K562 (cell line): ENCODE data around the gene UROD. TPM values are rescaled to one million over a fixed set of nuclear protein-coding genes. Genes with fewer than 3 reads are reported as not detected.

Experiments
- ATF7 ChIP-seq: fragments of 450-650 bp; IDR thresholded peaks from 2 replicates; pipeline ENCODE4 v1.7.1; 2014; ENCODE audit warnings: mild to moderate bottlenecking, moderate library complexity
- DACH1 ChIP-seq: fragments of 450-650 bp; IDR thresholded peaks from 2 replicates; pipeline ENCODE4 v1.6.1; 2018; ENCODE audit not compliant: partially characterized antibody
- ERF ChIP-seq: fragments of 450-650 bp; formaldehyde crosslinking; IDR thresholded peaks from 2 replicates; pipeline ENCODE4 v1.4.0; 2020; ENCODE audit warnings: mild to moderate bottlenecking, mixed read lengths
- HCFC1 ChIP-seq: IDR thresholded peaks from 2 replicates; pipeline ENCODE4 v1.6.1; 2012; ENCODE audit warnings: low read depth, low read length, improper control_type of control experiment
- HNRNPLL ChIP-seq: fragments of 200-400 bp; formaldehyde crosslinking; IDR thresholded peaks from 2 replicates; pipeline ENCODE4 v1.6.1; 2017; ENCODE audit warnings: low read length, low read depth, mild to moderate bottlenecking; ENCODE audit not compliant: poor library complexity, severe bottlenecking
- MYC ChIP-seq, 2 experiments: fragments of 250-450 bp in 1 of 2; sonication (Bioruptor Pico) in 1 of 2; IDR thresholded peaks; 2 replicates each; pipeline versions ENCODE4 v1.5.1 to v1.6.1; 2012 to 2021; ENCODE audit warnings: low read depth in 2 of 2, borderline replicate concordance in 1 of 2, improper control_type of control experiment in 1 of 2, low read length in 1 of 2, mild to moderate bottlenecking in 1 of 2, moderate library complexity in 1 of 2
- NFRKB ChIP-seq: fragments of 450-650 bp; IDR thresholded peaks from 2 replicates; pipeline ENCODE4 v1.6.1; 2016; ENCODE audit warnings: low read depth
- POLR3A ChIP-seq: IDR thresholded peaks from 2 replicates; pipeline ENCODE4 v1.6.1; 2011; ENCODE audit warnings: borderline replicate concordance, mild to moderate bottlenecking, moderate library complexity; ENCODE audit not compliant: insufficient read length, insufficient read depth; ENCODE audit errors: extremely low read depth
- SIX5 ChIP-seq, 2 experiments: IDR thresholded peaks; 2 replicates each; pipeline ENCODE4 v1.6.1; 2011; ENCODE audit warnings: low read length in 2 of 2, borderline replicate concordance in 1 of 2, low read depth in 1 of 2, mild to moderate bottlenecking in 1 of 2, moderate library complexity in 1 of 2; ENCODE audit not compliant: insufficient read depth in 1 of 2
- SOX6 ChIP-seq: fragments of 450-650 bp; IDR thresholded peaks from 2 replicates; pipeline ENCODE4 v1.6.1; 2014; ENCODE audit warnings: mild to moderate bottlenecking
- SRSF1 ChIP-seq: fragments of 200-400 bp; formaldehyde crosslinking; IDR thresholded peaks from 2 replicates; pipeline ENCODE4 v1.6.1; 2017; ENCODE audit warnings: mild to moderate bottlenecking, low read depth, low read length, moderate library complexity
- SUPT5H ChIP-seq: fragments of 450-650 bp; IDR thresholded peaks from 2 replicates; pipeline ENCODE4 v1.6.1; 2016
- TGIF2 ChIP-seq: sonication (generic); formaldehyde crosslinking; IDR thresholded peaks from 2 replicates; pipeline ENCODE4 v1.8.1; 2022; ENCODE audit warnings: mild to moderate bottlenecking, missing genetic modification reagents, moderate library complexity
- U2AF1 ChIP-seq: fragments of 200-400 bp; formaldehyde crosslinking; optimal IDR thresholded peaks from 2 replicates; pipeline ENCODE3; 2017; ENCODE audit warnings: mild to moderate bottlenecking, low read depth, low read length, moderate library complexity
- ZC3H11A ChIP-seq: IDR thresholded peaks from 2 replicates; pipeline ENCODE4 v1.6.1; 2012; ENCODE audit warnings: low read depth, low read length, improper control_type of control experiment
- ZNF263 ChIP-seq: sonication (generic); formaldehyde crosslinking; IDR thresholded peaks from 2 replicates; pipeline ENCODE4 v1.8.0; 2022; ENCODE audit warnings: mild to moderate bottlenecking, missing genetic modification reagents, borderline replicate concordance
- ZNF551 ChIP-seq: fragments of 250-450 bp; sonication (Bioruptor Pico); IDR thresholded peaks from 2 replicates; pipeline ENCODE4 v1.5.0; 2021; ENCODE audit warnings: mild to moderate bottlenecking, moderate library complexity
- ZNF766 ChIP-seq: fragments of 200-800 bp; sonication (Bioruptor generic); conservative IDR thresholded peaks from 2 replicates; pipeline ENCODE4 v1.6.1; 2016; ENCODE audit warnings: missing genetic modification characterization, missing compliant biosample characterization
- ZNF77 ChIP-seq: fragments of 250-450 bp; sonication (Bioruptor Pico); IDR thresholded peaks from 2 replicates; pipeline ENCODE4 v1.5.0; 2020
- polyA plus RNA-seq, 8 experiments: library from polyadenylated mRNA; depleted of rRNA in 4 of 8; stranded (reverse) in 5 of 8; unstranded in 3 of 8; fragments of >200 nt; fragmentation: Nextera tagmentation in 2 of 8; fragmentation: Illumina TruSeq in 1 of 8; extraction: Ambion mirVana in 2 of 8; extraction: Trizol in 1 of 8; gene quantifications; 2 replicates each; pipeline versions ENCODE4 v1.2.1 to v1.2.3, GENCODE V29; 2011 to 2014; ENCODE audit warnings: inconsistent platforms in 1 of 8, missing spikeins in 1 of 8
- total RNA-seq, 7 experiments: library from RNA; depleted of rRNA in 6 of 7; stranded (reverse); fragments of >200 nt in 6 of 7; fragmentation: Illumina TruSeq in 2 of 7; extraction: Trizol in 2 of 7; gene quantifications; 2 replicates each; pipeline versions ENCODE4 v1.2.1 to v1.2.3, GENCODE V29; 2011 to 2021; ENCODE audit warnings: low replicate concordance in 1 of 7
- TF ChIP-seq, protein P1 (sequence below): sonication (generic); formaldehyde crosslinking; IDR thresholded peaks from 2 replicates; pipeline ENCODE4 v1.8.0; 2022; ENCODE audit warnings: mild to moderate bottlenecking, missing genetic modification reagents
- TF ChIP-seq, protein P2 (sequence below): sonication (generic); formaldehyde crosslinking; IDR thresholded peaks from 2 replicates; pipeline ENCODE4 v1.8.0; 2022; ENCODE audit warnings: mild to moderate bottlenecking, missing genetic modification reagents
- TF ChIP-seq, protein P3 (sequence below): sonication (generic); formaldehyde crosslinking; IDR thresholded peaks from 2 replicates; pipeline ENCODE4 v1.8.0; 2022; ENCODE audit warnings: missing genetic modification reagents, mild to moderate bottlenecking, borderline replicate concordance

The UROD gene
- total and polyA plus RNA-seq, 9 of the 15 experiments (the other 6 are each of a cell fraction or from before 2014, with no cell fraction given), result 533 to 2,933 (median 1,100) TPM

- TF ChIP-seq, protein P1, sequence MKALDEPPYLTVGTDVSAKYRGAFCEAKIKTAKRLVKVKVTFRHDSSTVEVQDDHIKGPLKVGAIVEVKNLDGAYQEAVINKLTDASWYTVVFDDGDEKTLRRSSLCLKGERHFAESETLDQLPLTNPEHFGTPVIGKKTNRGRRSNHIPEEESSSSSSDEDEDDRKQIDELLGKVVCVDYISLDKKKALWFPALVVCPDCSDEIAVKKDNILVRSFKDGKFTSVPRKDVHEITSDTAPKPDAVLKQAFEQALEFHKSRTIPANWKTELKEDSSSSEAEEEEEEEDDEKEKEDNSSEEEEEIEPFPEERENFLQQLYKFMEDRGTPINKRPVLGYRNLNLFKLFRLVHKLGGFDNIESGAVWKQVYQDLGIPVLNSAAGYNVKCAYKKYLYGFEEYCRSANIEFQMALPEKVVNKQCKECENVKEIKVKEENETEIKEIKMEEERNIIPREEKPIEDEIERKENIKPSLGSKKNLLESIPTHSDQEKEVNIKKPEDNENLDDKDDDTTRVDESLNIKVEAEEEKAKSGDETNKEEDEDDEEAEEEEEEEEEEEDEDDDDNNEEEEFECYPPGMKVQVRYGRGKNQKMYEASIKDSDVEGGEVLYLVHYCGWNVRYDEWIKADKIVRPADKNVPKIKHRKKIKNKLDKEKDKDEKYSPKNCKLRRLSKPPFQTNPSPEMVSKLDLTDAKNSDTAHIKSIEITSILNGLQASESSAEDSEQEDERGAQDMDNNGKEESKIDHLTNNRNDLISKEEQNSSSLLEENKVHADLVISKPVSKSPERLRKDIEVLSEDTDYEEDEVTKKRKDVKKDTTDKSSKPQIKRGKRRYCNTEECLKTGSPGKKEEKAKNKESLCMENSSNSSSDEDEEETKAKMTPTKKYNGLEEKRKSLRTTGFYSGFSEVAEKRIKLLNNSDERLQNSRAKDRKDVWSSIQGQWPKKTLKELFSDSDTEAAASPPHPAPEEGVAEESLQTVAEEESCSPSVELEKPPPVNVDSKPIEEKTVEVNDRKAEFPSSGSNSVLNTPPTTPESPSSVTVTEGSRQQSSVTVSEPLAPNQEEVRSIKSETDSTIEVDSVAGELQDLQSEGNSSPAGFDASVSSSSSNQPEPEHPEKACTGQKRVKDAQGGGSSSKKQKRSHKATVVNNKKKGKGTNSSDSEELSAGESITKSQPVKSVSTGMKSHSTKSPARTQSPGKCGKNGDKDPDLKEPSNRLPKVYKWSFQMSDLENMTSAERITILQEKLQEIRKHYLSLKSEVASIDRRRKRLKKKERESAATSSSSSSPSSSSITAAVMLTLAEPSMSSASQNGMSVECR (CRISPR knock-in tag), result peak; percentile 73
- TF ChIP-seq ATF7, result peak; percentile 17; the same call in 1 of the 2 replicates
- no peak for TF ChIP-seq ZC3H11A
- no peak for TF ChIP-seq ZNF551 (CRISPR knock-in tag)
- peak; percentile 72 for TF ChIP-seq MYC (IDR thresholded peaks at IDR 0.05; ENCODE audit: low read depth, low read length)
- peak; percentile 80; the same call in 1 of the 2 replicates for TF ChIP-seq MYC (CRISPR knock-in tag; IDR thresholded peaks at IDR 0.05; ENCODE audit: borderline replicate concordance, low read depth)
- no peak; the same call in none of the 2 replicates for TF ChIP-seq ZNF766
- TF ChIP-seq ZNF263 (CRISPR knock-in tag), result 0 out of 2 replicates have a peak, but pooled peaks have one; percentile 8
- TF ChIP-seq U2AF1, result no peak
- peak; percentile 98 for TF ChIP-seq NFRKB
- TF ChIP-seq ERF, result 0 out of 2 replicates have a peak, but pooled peaks have one; percentile 27
- TF ChIP-seq ZNF77, result no peak
- 0 out of 2 replicates have a peak, but pooled peaks have one; percentile 9 for TF ChIP-seq SOX6
- peak; percentile 66; the same call in 1 of the 2 replicates for TF ChIP-seq TGIF2 (CRISPR knock-in tag)
- peak; percentile 87 for TF ChIP-seq HCFC1
- TF ChIP-seq DACH1, result peak; percentile 31
- peak; percentile 97 for TF ChIP-seq SUPT5H
- TF ChIP-seq, protein P2, sequence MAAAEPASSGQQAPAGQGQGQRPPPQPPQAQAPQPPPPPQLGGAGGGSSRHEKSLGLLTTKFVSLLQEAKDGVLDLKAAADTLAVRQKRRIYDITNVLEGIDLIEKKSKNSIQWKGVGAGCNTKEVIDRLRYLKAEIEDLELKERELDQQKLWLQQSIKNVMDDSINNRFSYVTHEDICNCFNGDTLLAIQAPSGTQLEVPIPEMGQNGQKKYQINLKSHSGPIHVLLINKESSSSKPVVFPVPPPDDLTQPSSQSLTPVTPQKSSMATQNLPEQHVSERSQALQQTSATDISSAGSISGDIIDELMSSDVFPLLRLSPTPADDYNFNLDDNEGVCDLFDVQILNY (CRISPR knock-in tag), result no peak
- no peak for TF ChIP-seq SRSF1
- TF ChIP-seq POLR3A, result no peak
- TF ChIP-seq HNRNPLL, result peak; percentile 92
- peak; percentile 23 to 24; a peak in 1 of 4 replicates for TF ChIP-seq SIX5 (IDR thresholded peaks at IDR 0.05; ENCODE audit: borderline replicate concordance in 1 of 2, insufficient read depth in 1 of 2, low read depth in 1 of 2, low read length in 2 of 2)
- TF ChIP-seq, protein P3, sequence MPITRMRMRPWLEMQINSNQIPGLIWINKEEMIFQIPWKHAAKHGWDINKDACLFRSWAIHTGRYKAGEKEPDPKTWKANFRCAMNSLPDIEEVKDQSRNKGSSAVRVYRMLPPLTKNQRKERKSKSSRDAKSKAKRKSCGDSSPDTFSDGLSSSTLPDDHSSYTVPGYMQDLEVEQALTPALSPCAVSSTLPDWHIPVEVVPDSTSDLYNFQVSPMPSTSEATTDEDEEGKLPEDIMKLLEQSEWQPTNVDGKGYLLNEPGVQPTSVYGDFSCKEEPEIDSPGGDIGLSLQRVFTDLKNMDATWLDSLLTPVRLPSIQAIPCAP (CRISPR knock-in tag), result no peak
Measured at GRCh38 chr1:45011837-45012638, at the start of gene UROD (continued).
